NAMALWA (cell line): ENCODE results near the gene CDH4.

ENCODE experiments used
- DNase-seq: peaks from one replicate; pipeline ENCODE4 v3.0.0-alpha.2; 2015; ENCODE audit warnings: low spot score

The CDH4 gene

DNA sequence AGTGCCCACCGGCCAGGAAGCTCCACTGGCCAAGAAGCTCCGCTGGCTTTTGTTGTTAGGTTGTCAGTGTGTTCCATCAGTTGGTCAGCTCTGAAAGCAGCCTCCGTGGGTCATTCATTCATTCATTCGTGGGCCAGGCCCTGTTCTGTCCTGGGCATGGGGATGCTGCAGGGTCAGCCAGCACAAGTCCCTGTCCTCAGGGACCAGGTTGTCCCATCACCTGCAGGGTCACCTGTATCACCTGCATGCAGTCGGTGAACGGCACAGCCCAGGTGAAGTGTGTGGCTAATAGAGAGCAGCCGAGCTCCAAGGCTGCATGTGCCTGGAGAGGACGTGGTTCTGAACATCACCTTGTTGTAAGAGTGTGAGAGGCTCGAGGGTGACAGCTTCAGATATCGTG is 403.5 kb downstream of the CDH4 start:
- no peak for DNase-seq

DNA sequence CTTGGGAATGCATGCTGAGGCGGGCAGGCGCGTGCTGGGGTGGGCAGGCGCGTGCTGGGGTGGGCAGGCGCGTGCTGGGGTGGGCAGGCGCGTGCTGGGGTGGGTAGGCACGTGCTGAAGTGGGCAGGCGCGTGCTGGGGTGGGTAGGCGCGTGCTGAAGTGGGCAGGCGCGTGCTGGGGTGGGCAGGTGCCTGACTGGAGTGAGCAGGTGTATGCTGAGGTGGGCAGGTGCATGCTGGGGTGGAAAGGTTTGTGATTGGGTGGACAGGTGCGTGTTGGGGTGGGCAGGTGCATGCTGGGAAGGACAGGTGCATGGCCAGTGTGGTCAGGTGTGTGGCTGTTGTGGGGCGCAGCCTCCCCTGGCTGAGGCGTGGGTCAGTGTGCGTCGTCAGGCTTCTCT is 404.1 kb downstream of the CDH4 start:
- DNase-seq = no peak

DNA sequence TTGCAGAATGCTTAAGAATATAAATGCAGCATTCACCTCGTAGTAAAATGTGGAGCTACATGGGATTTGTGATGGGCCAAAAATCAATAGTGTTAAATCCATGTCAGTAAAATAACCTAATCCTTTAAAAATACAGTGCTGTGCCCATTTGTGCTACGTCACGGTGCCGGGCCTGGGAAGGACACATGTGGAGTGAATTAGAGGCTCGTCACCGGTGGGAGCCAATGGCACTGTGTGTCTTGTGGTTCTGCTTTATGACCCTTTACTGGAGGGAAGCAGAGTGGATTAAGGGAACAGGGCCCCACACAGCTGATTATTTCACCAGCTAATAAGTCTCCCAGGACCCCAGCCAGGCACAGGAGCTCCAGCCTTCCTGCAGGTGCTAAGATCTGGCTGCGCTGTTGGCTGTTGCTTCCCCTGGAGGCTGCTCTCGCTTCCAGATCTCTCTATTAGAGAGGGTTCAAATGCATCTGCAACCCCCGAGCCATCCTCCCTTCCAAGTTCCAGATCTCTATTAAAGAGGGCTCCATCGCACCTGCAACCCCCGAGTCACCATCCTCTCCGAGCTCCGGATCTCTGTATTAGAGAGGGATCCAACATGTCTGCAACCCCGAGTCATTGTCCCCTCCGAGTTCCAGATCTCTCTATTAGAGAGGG is 405.8 kb downstream of the CDH4 start:
- no peak for DNase-seq

DNA sequence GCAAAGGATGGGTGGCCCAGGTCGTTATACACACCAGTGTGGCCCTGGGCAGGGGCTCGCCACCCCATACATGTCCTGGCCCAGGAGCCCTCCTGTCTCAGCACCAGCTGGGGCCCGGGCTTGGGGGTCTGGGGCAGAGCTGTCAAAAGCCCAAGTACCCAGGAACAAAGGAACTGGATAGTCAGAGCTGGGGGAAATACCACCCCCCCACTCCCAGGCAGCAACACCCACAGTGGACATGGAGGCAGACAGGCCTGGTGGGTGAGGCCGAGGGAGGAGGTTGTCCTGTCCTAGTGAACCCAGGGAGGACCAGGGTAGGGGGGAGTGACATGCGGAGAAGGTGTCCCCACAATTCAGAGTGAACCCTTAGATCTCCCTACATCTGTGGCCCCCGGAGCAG is 406.5 kb downstream of the CDH4 start:
- no peak for DNase-seq

GRCh38 chr20:61659246-61659993 is 407.4 kb downstream of the CDH4 start:
- no peak for DNase-seq

GRCh38 chr20:61659994-61660346 is 407.9 kb downstream of the CDH4 start:
- DNase-seq = no peak

- no peak for DNase-seq
These were observed 408.5 kb downstream of the CDH4 start for GRCh38 chr20:61660559-61660958.

- no peak for DNase-seq
These were observed 409.0 kb downstream of the CDH4 start for GRCh38 chr20:61661025-61661424.

DNA sequence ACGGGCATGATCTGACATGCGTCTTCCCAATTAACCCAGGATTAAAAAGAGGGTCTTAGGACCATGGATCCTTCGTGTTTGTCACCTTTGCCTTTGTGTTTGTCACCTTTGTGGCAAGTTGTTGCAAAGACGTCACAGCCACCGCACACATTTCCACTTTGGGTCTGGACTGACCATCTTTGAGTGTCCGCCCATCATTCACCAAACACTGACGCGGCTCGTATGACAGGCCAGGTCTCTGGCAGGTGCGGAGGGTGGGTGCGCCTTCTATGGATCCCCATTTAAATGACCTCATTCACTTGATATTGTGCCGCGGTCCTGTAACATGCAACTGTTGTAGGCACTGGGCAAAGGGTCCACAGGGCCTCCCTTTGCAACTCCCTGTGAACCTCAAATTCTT is 409.5 kb downstream of the CDH4 start:
- DNase-seq = no peak

DNA sequence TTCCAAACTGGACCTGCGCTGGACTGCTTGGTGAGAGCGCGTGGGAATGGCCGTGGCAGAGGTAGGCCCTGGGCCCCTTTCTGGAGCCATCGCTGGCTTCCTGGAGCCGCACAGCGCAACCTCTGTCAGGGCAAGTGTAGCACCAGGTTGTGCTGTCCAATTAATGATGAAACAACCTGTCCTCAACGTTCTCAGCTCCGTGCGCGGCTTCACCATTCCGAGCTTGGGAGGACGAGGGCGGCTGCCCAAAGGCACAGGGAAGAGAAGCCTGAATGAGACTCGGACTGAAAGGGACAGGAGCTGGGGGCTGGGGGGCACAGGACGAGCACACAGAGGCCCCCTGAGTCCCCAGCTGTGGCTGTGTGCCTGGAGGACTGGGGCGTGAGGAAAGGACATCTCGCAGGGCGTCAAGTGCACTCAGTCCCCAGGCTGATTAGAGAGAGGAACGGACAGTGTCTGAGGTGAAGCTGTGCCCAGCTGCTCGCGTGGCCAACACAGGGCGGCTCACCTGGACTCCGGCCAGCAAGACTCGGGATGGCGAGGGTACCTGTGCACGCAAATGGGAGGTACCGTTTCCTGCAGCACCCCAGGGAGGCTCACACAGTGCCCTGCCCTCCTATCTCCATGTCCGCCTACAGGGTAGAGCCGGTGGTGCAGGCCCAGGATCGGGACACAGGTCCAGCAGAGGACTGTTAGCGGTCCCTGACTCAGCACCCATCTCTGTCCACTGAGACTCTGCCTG is 410.3 kb downstream of the CDH4 start:
- DNase-seq = no peak

- DNase-seq = no peak
These were observed 410.9 kb downstream of the CDH4 start for GRCh38 chr20:61662968-61663331.

- DNase-seq = no peak
These were observed 411.7 kb downstream of the CDH4 start for GRCh38 chr20:61663521-61664425.

- DNase-seq = no peak
These were observed 412.7 kb downstream of the CDH4 start for GRCh38 chr20:61664556-61665320.

DNA sequence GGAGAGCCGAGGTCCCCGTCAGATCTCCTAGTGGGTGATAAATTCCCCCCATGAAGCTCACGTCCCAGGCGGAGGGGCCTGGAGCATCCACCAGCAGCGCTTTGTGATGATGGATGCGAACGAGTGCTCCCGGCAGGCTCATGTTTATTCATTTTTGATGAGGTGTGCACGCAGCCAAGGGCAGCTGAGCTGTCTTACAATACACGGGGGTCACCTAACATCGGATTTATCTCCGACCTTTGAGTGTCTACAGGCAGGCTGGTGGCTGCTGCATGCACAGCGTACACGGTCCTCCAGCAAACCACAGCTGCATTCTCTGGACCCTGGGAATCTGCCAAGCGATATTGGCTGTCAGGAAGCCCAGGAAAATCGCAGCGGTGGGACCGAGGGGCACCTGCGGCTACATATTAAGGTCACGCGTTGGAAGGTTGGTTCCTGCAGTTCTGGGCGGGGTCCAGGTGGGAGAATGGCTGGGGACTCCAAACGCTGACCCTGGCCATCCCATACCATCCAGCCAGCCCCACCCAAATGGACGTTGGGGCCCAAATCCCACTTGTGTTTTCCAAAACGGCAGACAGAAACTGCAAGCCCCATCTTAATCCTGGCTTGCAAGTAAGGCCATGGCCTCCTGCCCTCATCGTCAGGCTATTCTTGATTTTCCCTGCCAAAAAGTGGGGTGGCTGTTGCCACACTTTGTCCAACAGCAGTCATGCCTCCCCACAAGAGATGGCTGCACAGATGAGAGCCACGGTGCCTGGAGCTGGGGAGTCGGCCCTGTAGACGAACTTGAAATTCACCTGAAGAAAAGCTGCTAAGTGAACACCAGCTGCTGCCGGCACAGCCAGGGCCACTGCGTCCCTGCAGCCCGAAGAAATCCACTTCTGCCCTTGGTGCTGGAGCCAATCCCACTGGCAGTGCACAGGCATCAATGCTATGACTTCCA is 413.7 kb downstream of the CDH4 start:
- DNase-seq = no peak

GRCh38 chr20:61666471-61666832 is 414.4 kb downstream of the CDH4 start:
- no peak for DNase-seq

DNA sequence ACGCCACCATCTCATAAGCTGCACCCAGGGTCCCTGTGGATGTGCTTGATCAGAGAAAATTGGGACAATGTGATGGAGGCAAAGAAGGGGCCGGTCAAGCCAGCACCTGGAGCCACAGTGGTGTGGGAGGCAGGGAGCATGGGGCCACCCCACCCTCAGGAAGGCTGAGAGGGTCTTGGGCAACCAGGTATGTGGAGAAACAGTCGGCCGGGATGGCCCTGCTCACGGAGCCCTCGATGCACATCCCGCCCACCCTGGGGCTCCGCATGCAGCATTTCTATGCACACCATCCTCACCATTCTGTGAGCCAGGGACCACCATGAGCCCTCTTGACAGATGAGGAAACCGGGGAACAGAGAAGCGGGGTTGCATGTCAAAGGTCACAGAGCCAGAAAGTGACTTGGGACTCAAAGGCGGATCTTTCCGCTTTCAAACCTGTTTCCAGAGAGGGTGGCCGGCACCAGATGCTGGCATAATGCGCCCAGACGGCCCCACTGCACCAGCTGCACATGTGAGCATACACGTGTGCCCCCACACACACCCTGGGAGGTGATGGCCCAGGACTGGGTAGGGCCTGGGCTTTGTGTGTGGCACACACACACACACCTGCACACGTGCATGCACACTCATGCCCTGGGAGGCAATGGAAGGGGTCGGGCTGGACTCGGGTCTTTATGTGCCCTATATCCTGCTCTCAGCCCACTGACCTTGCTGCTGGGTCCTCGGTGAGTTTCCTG is 415.2 kb downstream of the CDH4 start:
- no peak for DNase-seq

DNA sequence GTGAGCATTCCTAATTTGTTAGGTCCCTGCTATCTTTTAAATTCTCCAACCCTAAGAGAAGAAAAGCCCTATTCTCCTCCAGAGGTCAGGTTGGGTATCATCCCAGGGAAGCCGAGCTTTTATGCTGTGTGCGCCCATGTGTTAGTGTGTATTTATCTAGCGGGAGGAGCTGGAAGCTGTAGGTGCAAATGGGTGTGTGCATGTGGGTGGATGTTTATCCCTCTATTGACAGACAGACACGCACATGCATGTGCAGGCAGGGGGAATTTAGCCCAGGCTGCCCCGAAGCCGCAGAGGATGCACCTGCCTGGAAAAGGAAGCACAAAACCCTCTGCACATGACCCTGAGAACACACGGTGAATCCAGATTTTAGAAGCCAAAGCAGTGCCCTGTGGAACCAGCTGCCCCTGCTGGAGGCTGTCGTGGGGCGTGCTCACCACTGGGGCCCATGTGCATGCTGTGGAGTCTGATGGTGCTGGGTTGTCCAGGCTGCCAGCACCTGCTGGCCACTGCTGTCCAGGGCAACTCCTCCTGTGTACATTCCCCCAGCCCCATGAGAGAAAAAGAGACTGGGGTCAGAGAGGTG is 416.1 kb downstream of the CDH4 start:
- DNase-seq = no peak

DNA sequence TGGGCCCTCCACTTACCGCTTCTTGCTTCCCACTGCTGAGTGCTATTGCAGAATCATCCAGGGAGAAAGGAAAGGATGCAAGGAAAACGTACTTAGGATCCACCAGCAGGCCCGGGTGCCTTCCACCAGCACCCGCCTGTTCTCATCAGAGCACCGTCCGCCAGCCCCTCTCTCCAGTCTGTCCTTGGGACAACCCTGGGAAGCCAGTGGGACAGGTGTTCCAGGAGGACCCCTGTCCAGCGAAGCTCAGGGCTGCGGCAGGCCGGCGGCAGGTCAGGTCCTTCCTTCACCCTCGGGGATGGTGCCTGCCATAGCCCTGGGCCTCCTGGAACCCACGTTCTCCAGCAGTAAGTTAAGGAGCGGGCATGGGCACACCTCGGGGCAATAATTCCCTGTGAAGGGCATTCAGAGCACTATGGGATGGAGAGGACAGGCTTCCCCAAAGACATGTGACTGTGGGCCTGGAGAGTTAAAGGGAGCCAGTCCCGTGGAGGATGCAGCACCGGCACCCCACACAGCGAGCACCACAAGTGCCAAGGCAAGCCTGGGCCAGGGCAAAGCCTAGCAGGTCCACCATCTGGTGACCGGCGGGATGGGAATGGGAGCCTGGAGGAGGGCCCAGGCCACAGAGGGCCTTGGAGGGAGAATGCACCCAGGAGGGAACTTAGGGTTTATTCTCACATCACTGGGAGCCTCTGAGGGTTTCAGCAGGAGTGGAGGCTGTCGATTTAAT is 416.9 kb downstream of the CDH4 start:
- no peak for DNase-seq

GRCh38 chr20:61670274-61670673 is 418.2 kb downstream of the CDH4 start:
- DNase-seq = no peak
